ENCODE results near the gene TTC24. TPM values are rescaled to one million over a fixed set of nuclear protein-coding genes. Genes with fewer than 3 reads are reported as not detected.

The TTC24 gene
- total RNA-seq, 1 donor from 2014 or later: not detected

Other genes with a start within 250 kb of the TTC24 start
- 298 and 380 TPM in 2 replicates for gene CCT3, start 241.4 kb upstream of the TTC24 start, total RNA-seq
- not detected in 2 replicates for gene TSACC, start 241.2 kb upstream of the TTC24 start, total RNA-seq
- gene RHBG, start 210.5 kb upstream of the TTC24 start, total RNA-seq: not detected in 2 replicates
- 41.5 and 67.0 TPM in 2 replicates for gene MEF2D, start 78.9 kb upstream of the TTC24 start, total RNA-seq
- gene IQGAP3, start 7.2 kb upstream of the TTC24 start, total RNA-seq: 5.7 and 14.5 TPM in 2 replicates
- 55.4 and 76.2 TPM in 2 replicates for gene NAXE, start 12.1 kb downstream of the TTC24 start, total RNA-seq
- gene GPATCH4, start 21.8 kb downstream of the TTC24 start, total RNA-seq: 10.8 and 36.9 TPM in 2 replicates
- gene HAPLN2, start 39.7 kb downstream of the TTC24 start, total RNA-seq: not detected in 2 replicates
- 0.24 TPM in 1 of 2 replicates, not detected in the other for gene BCAN, start 62.4 kb downstream of the TTC24 start, total RNA-seq
- gene NES, start 97.7 kb downstream of the TTC24 start, total RNA-seq: 250 and 276 TPM in 2 replicates
- gene CRABP2, start 125.9 kb downstream of the TTC24 start, total RNA-seq: 0.35 and 0.63 TPM in 2 replicates
- gene METTL25B, start 148.7 kb downstream of the TTC24 start, total RNA-seq: 8.8 and 9.5 TPM in 2 replicates
- 18.6 and 19.5 TPM in 2 replicates for gene ISG20L2, start 149.0 kb downstream of the TTC24 start, total RNA-seq
- 48.3 and 79.0 TPM in 2 replicates for gene MRPL24, start 161.4 kb downstream of the TTC24 start, total RNA-seq
- 169 and 184 TPM in 2 replicates for gene HDGF, start 172.0 kb downstream of the TTC24 start, total RNA-seq
- 51.5 and 55.0 TPM in 2 replicates for gene PRCC, start 187.8 kb downstream of the TTC24 start, total RNA-seq
- gene SH2D2A, start 237.1 kb downstream of the TTC24 start, total RNA-seq: 0.44 and 0.82 TPM in 2 replicates